Stimulated activated naive CD8-positive, alpha-beta T cell treated with anti-CD3 and anti-CD28 coated beads, Interleukin-15, Interleukin-2, amounts not matched to agents 100 U/mL and 50 U/mL, for 24 hours (primary cell): ENCODE results near the gene CCDC167.
"Not testable (repeated sequence)": the region's sequence is repeated elsewhere in the genome, so short reads cannot be mapped to it uniquely, and the experiment has no call there.

ENCODE experiments used
- ATAC-seq: fragments of 150-1000 bp; cut with Tn5 transposase; one replicate; pipeline ENCODE4 v1.10.0; 2021
- DNase-seq: peaks from one replicate; pipeline ENCODE4 v3.0.0; 2021

Gene CCDC167

GRCh38 chr6:37507690-37508421, 8.2 kb upstream of the CCDC167 start:
- DNase-seq = no peak

GRCh38 chr6:37507077-37507476, 7.4 kb upstream of the CCDC167 start:
- no peak for DNase-seq
- ATAC-seq = no peak

More at GRCh38 chr6:37507690-37508421, 8.2 kb upstream of the CCDC167 start:
- peak; percentile 65 for ATAC-seq

GRCh38 chr6:37506479-37506878, 6.8 kb upstream of the CCDC167 start:
- no peak for ATAC-seq

GRCh38 chr6:37504024-37504423, 4.3 kb upstream of the CCDC167 start:
- no peak for ATAC-seq
- DNase-seq = no peak

More at GRCh38 chr6:37506479-37506878, 6.8 kb upstream of the CCDC167 start:
- DNase-seq = no peak

- no peak for ATAC-seq
- DNase-seq = no peak
Observed at GRCh38 chr6:37503309-37503965, 3.7 kb upstream of the CCDC167 start.

GRCh38 chr6:37502703-37503291, 3.1 kb upstream of the CCDC167 start:
- DNase-seq = no peak
- ATAC-seq = peak; percentile 5

- ATAC-seq (no peak), DNase-seq (no peak)
Observed at GRCh38 chr6:37501632-37502491, 2.2 kb upstream of the CCDC167 start.

- not testable (repeated sequence) for DNase-seq, ATAC-seq
Observed at GRCh38 chr6:37500904-37501303, 1.2 kb upstream of the CCDC167 start.

GRCh38 chr6:37500294-37500608, 558 bp upstream of the CCDC167 start:
- DNase-seq (no peak), ATAC-seq (no peak)

- ATAC-seq = no peak
Observed at GRCh38 chr6:37496951-37497885, 2.5 kb downstream of the CCDC167 start.

GRCh38 chr6:37495244-37495934, 4.3 kb downstream of the CCDC167 start:
- DNase-seq (peak; percentile 52), ATAC-seq (peak; percentile 65)

More at GRCh38 chr6:37496951-37497885, 2.5 kb downstream of the CCDC167 start:
- DNase-seq = no peak

GRCh38 chr6:37493661-37493995, 6.1 kb downstream of the CCDC167 start:
- no peak for ATAC-seq

GRCh38 chr6:37492991-37493660, 6.6 kb downstream of the CCDC167 start:
- ATAC-seq (no peak), DNase-seq (no peak)

More at GRCh38 chr6:37493661-37493995, 6.1 kb downstream of the CCDC167 start:
- DNase-seq = no peak

GRCh38 chr6:37492236-37492972, 7.3 kb downstream of the CCDC167 start:
- DNase-seq = no peak
- ATAC-seq = no peak

GRCh38 chr6:37491830-37492208, 7.9 kb downstream of the CCDC167 start:
- DNase-seq = no peak
- no peak for ATAC-seq

- ATAC-seq (no peak), DNase-seq (no peak)
Observed at GRCh38 chr6:37491171-37491829, 8.4 kb downstream of the CCDC167 start.

- DNase-seq (no peak), ATAC-seq (no peak)
Observed at GRCh38 chr6:37490536-37491170, 9.0 kb downstream of the CCDC167 start.

GRCh38 chr6:37489697-37490336, 9.9 kb downstream of the CCDC167 start:
- DNase-seq (peak; percentile 49), ATAC-seq (peak; percentile 59)
